Left ventricle myocardium inferior (tissue), 1 donor: ENCODE data around the gene HERC3. TPM values are rescaled to one million over a fixed set of nuclear protein-coding genes. Genes with fewer than 3 reads are reported as not detected.

Source experiments
- DNase-seq: peaks from one replicate; pipeline ENCODE4 v3.0.0-alpha.2; 2020
- H3K27ac ChIP-seq: fragments of 200-600 bp; replicated peaks from 2 replicates; pipeline ENCODE4 v1.8.0; 2021
- H3K27me3 ChIP-seq: fragments of 200-600 bp; 2 replicates; pipeline ENCODE4 v1.8.0; 2021; ENCODE audit warnings: low read depth
- H3K36me3 ChIP-seq: fragments of 200-600 bp; 2 replicates; pipeline ENCODE4 v1.8.0; 2021
- H3K4me1 ChIP-seq: fragments of 200-600 bp; 2 replicates; pipeline ENCODE4 v1.8.0; 2021
- H3K4me3 ChIP-seq: fragments of 200-600 bp; 2 replicates; pipeline ENCODE4 v1.8.0; 2021; ENCODE audit warnings: mild to moderate bottlenecking, moderate library complexity
- H3K9me3 ChIP-seq: fragments of 200-600 bp; replicated peaks from 2 replicates; pipeline ENCODE4 v1.8.0; 2021
- intact Hi-C: fragments of 100-400 bp; cut with micrococcal nuclease; formaldehyde crosslinking; loops from one replicate; pipeline ENCODE4 v1.11.0; 2022
- total RNA-seq: library from RNA; stranded (reverse); fragmentation: NEBNext Ultra II Directional; extraction: Animal tissue kit (Norgen Biotek cat#: 25700); gene quantifications from one replicate; pipeline ENCODE4 v1.2.1, GENCODE V29; 2021
- TF ChIP-seq, protein P1 (sequence below): fragments of 200-600 bp; IDR thresholded peaks from 2 replicates; pipeline ENCODE4 v1.8.0; 2021; ENCODE audit warnings: antibody characterized with exemption, mild to moderate bottlenecking, borderline replicate concordance
- donor health status: DM: no; HTN: yes; CAD: no; lungs with severe emphysema.

HERC3 gene
- total RNA-seq, 1 donor from 2014 or later, result 56.8 TPM

- no peak for DNase-seq
- H3K4me3 ChIP-seq, result no peak overlapping the region
- no peak overlapping the region for H3K27ac ChIP-seq
- no peaks in the 10 kb centered on the region for H3K4me1 ChIP-seq
- TF ChIP-seq, protein P1, sequence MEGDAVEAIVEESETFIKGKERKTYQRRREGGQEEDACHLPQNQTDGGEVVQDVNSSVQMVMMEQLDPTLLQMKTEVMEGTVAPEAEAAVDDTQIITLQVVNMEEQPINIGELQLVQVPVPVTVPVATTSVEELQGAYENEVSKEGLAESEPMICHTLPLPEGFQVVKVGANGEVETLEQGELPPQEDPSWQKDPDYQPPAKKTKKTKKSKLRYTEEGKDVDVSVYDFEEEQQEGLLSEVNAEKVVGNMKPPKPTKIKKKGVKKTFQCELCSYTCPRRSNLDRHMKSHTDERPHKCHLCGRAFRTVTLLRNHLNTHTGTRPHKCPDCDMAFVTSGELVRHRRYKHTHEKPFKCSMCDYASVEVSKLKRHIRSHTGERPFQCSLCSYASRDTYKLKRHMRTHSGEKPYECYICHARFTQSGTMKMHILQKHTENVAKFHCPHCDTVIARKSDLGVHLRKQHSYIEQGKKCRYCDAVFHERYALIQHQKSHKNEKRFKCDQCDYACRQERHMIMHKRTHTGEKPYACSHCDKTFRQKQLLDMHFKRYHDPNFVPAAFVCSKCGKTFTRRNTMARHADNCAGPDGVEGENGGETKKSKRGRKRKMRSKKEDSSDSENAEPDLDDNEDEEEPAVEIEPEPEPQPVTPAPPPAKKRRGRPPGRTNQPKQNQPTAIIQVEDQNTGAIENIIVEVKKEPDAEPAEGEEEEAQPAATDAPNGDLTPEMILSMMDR, result no peak
- no peaks in the 10 kb centered on the region for H3K9me3 ChIP-seq
- intact Hi-C loops, result no loop called here
- H3K36me3 ChIP-seq, result peaks cover 60% of the 10 kb centered on the region
- H3K27me3 ChIP-seq, result no peaks in the 10 kb centered on the region
These were observed 82.7 kb downstream of the HERC3 start for GRCh38 chr4:88674979-88675378.

DNA sequence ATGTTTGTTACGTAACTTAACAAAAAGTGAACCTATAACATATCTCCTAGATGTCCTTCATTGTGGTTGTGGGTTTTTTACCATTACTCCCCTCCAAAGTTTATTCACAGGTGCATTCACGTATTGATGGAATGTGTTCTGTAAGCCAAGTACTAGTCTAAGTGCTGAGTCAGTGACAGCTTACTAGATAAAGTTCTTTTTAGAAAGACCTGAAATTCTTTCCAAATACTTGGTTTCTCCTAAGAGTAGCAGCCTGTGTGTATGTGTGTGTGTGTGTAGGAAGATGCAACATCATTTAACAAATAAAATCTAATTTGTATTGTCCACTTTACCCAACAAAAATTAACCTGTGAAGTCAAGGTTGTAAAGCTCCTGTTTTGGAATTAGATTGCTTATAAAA lies 83.3 kb downstream of the HERC3 start:
- Histone ChIP-seq H3K4me3 (no peak overlapping the region), H3K9me3 (no peaks in the 10 kb centered on the region), H3K27ac (no peak overlapping the region), H3K36me3 (peaks cover 60% of the 10 kb centered on the region), H3K27me3 (no peaks in the 10 kb centered on the region), H3K4me1 (no peaks in the 10 kb centered on the region)
- TF ChIP-seq, protein P1, result no peak
- DNase-seq, result no peak
- intact Hi-C loops, result no loop called here

GRCh38 chr4:88681209-88681608 lies 88.9 kb downstream of the HERC3 start:
- Histone ChIP-seq H3K36me3 (peaks cover 89% of the 10 kb centered on the region), H3K27ac (no peak overlapping the region), H3K27me3 (no peaks in the 10 kb centered on the region), H3K4me3 (no peak overlapping the region), H3K9me3 (no peaks in the 10 kb centered on the region), H3K4me1 (no peaks in the 10 kb centered on the region)
- intact Hi-C loops, result no loop called here
- DNase-seq, result no peak
- TF ChIP-seq, protein P1, result no peak

DNA sequence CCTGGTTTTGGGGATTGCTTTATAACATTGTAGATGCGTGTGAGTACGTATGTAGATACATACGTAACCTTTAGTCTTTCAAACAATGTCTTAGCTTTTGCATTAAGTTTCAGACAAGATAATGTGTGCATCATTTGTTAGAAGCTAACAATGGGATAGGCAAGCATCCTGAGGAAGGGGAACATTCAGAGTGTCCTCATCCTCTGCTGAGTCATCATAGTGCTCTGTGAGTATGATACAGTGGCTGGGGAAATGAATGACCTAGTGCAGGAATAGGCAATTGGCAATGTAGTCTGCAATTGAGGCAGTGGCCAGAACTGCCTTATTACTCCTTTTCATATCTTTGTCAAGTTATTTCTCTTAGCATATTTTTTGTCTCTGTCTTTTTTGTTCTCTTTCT lies 98.1 kb downstream of the HERC3 start:
- H3K4me1 ChIP-seq, result peaks cover 17% of the 10 kb centered on the region
- H3K27me3 ChIP-seq, result no peaks in the 10 kb centered on the region
- H3K4me3 ChIP-seq, result no peak overlapping the region
- H3K27ac ChIP-seq, result peak overlapping the region; percentile 46
- intact Hi-C loops, result no loop called here
- H3K9me3 ChIP-seq, result no peaks in the 10 kb centered on the region
- DNase-seq, result no peak
- TF ChIP-seq, protein P1, result no peak
- H3K36me3 ChIP-seq, result peaks cover 50% of the 10 kb centered on the region

- TF ChIP-seq, protein P1, result no peak
These were observed 101.5 kb downstream of the HERC3 start for GRCh38 chr4:88693792-88694191.

GRCh38 chr4:88696630-88697029 lies 104.3 kb downstream of the HERC3 start:
- H3K9me3 ChIP-seq, result no peaks in the 10 kb centered on the region
- peaks cover 25% of the 10 kb centered on the region for H3K4me1 ChIP-seq
- H3K36me3 ChIP-seq, result peaks cover 4% of the 10 kb centered on the region
- DNase-seq, result no peak
- H3K27me3 ChIP-seq, result no peaks in the 10 kb centered on the region
- peak overlapping the region; percentile 65 for H3K27ac ChIP-seq
- intact Hi-C loops, result no loop called here
- peak overlapping the region; percentile 74 for H3K4me3 ChIP-seq
- TF ChIP-seq, protein P1, result no peak

More at GRCh38 chr4:88693792-88694191, 101.5 kb downstream of the HERC3 start:
- Histone ChIP-seq H3K4me1 (peaks cover 34% of the 10 kb centered on the region), H3K27ac (no peak overlapping the region), H3K36me3 (peaks cover 19% of the 10 kb centered on the region), H3K27me3 (no peaks in the 10 kb centered on the region), H3K4me3 (no peak overlapping the region), H3K9me3 (no peaks in the 10 kb centered on the region)
- intact Hi-C loops, result no loop called here
- no peak for DNase-seq
